CD14-positive monocyte (primary cell): ENCODE data around the gene CAMSAP2. TPM values are rescaled to one million over a fixed set of nuclear protein-coding genes. Genes with fewer than 3 reads are reported as not detected.

ENCODE experiments used
- DNase-seq, 3 donors: peaks; one replicate each; pipeline ENCODE4 v3.0.0-alpha.2; 2011 to 2022
- H2AFZ ChIP-seq: 2 replicates; pipeline ENCODE4 v1.6.0; 2012; ENCODE audit warnings: mild to moderate bottlenecking, low read depth, low read length, inconsistent platforms; ENCODE audit not compliant: insufficient read depth, poor library complexity, severe bottlenecking
- H3K27ac ChIP-seq, 2 donors: 1 replicate in 1 of 2; 2 replicates in 1 of 2; pipeline ENCODE4 v1.5.1; 2012 to 2013; ENCODE audit warnings: low read length in 2 of 2, control low read depth in 1 of 2, inconsistent platforms in 1 of 2, low read depth in 1 of 2, mild to moderate bottlenecking in 1 of 2
- H3K27me3 ChIP-seq, 2 donors: one replicate each; pipeline versions ENCODE4 v1.6.0 to v1.6.1; 2011 to 2013; ENCODE audit warnings: low read length in 2 of 2; ENCODE audit not compliant: control insufficient read depth in 2 of 2, insufficient read depth in 2 of 2
- H3K36me3 ChIP-seq, 2 donors: replicated peaks in 1 of 2; 1 replicate in 1 of 2; 2 replicates in 1 of 2; pipeline versions ENCODE4 v1.5.1 to v1.6.1; 2012 to 2013; ENCODE audit warnings: low read length in 2 of 2, control low read depth in 1 of 2, inconsistent platforms in 1 of 2, mild to moderate bottlenecking in 1 of 2; ENCODE audit not compliant: insufficient read depth in 2 of 2, control insufficient read depth in 1 of 2
- H3K4me1 ChIP-seq, 2 donors: 1 replicate in 1 of 2; 2 replicates in 1 of 2; pipeline versions ENCODE4 v1.5.1 to v1.6.1; 2012 to 2013; ENCODE audit warnings: low read length in 2 of 2, control low read depth in 1 of 2, inconsistent platforms in 1 of 2, mild to moderate bottlenecking in 1 of 2, moderate library complexity in 1 of 2; ENCODE audit not compliant: insufficient read depth in 2 of 2, control insufficient read depth in 1 of 2
- H3K4me2 ChIP-seq: replicated peaks from 2 replicates; pipeline ENCODE3; 2012; ENCODE audit warnings: low read length, moderate library complexity, mild to moderate bottlenecking; ENCODE audit not compliant: poor library complexity, severe bottlenecking; ENCODE audit errors: extremely low read depth
- H3K4me3 ChIP-seq, 3 experiments: fragments of 200-600 bp in 1 of 3; sonication (generic) in 1 of 3; replicated peaks in 1 of 3; 1 replicate in 2 of 3; 2 replicates in 1 of 3; pipeline ENCODE4 v1.5.1; 2011 to 2013; ENCODE audit warnings: low read length in 3 of 3, mild to moderate bottlenecking in 3 of 3, control low read depth in 2 of 3, low read depth in 2 of 3, inconsistent platforms in 1 of 3, moderate library complexity in 1 of 3
- H3K79me2 ChIP-seq: 2 replicates; pipeline ENCODE4 v1.6.0; 2012; ENCODE audit warnings: mild to moderate bottlenecking, control low read depth, inconsistent platforms, low read length, moderate library complexity; ENCODE audit not compliant: insufficient read depth
- H3K9ac ChIP-seq: 2 replicates; pipeline ENCODE4 v1.6.0; 2017; ENCODE audit warnings: low read length, mild to moderate bottlenecking; ENCODE audit not compliant: insufficient read depth, poor library complexity, severe bottlenecking
- H3K9me3 ChIP-seq, 2 donors: replicated peaks in 1 of 2; 1 replicate in 1 of 2; 2 replicates in 1 of 2; pipeline versions ENCODE4 v1.5.1 to v1.6.1; 2012 to 2013; ENCODE audit warnings: low read length in 2 of 2, control low read depth in 1 of 2; ENCODE audit not compliant: control insufficient read depth in 1 of 2, insufficient read depth in 1 of 2
- H4K20me1 ChIP-seq: 2 replicates; pipeline ENCODE4 v1.6.0; 2012; ENCODE audit warnings: mild to moderate bottlenecking, low read length, control low read depth, moderate library complexity; ENCODE audit not compliant: insufficient read depth
- H3K27ac Mint-ChIP-seq, 7 donors: one replicate each; pipeline ENCODE4 v1.8.0; 2020; ENCODE audit warnings: mild to moderate bottlenecking in 7 of 7, mixed read lengths in 7 of 7, moderate library complexity in 6 of 7, inconsistent platforms in 2 of 7
- H3K27me3 Mint-ChIP-seq, 3 donors: one replicate each; pipeline ENCODE4 v1.8.0; 2021 to 2022; ENCODE audit warnings: low read depth in 3 of 3, mild to moderate bottlenecking in 3 of 3, mixed read lengths in 3 of 3, moderate library complexity in 3 of 3, inconsistent platforms in 1 of 3
- H3K36me3 Mint-ChIP-seq, 2 donors: one replicate each; pipeline ENCODE4 v1.8.0; 2020; ENCODE audit warnings: mixed read lengths in 2 of 2, inconsistent platforms in 1 of 2, mild to moderate bottlenecking in 1 of 2
- H3K4me1 Mint-ChIP-seq: one replicate; pipeline ENCODE4 v1.8.0; 2020; ENCODE audit warnings: mild to moderate bottlenecking, mixed read lengths
- H3K4me3 Mint-ChIP-seq, 2 donors: one replicate each; pipeline ENCODE4 v1.8.0; 2020; ENCODE audit warnings: mild to moderate bottlenecking in 2 of 2, mixed read lengths in 2 of 2, moderate library complexity in 1 of 2
- H3K9me3 Mint-ChIP-seq, 7 donors: one replicate each; pipeline ENCODE4 v1.8.0; 2020 to 2022; ENCODE audit warnings: mixed read lengths in 7 of 7, mild to moderate bottlenecking in 6 of 7, moderate library complexity in 6 of 7, inconsistent platforms in 2 of 7
- CTCF ChIP-seq: fragments of 200-600 bp; IDR thresholded peaks from one replicate; pipeline ENCODE4 v1.8.0; 2022; ENCODE audit warnings: antibody characterized with exemption, mild to moderate bottlenecking
- WGBS: methylation state at CpG from one replicate; pipeline ENCODE4 v1.1.5; 2013; ENCODE audit warnings: missing lambda C conversion rate; ENCODE audit not compliant: insufficient coverage; 5-methylcytosine and 5-hydroxymethylcytosine counted together
- intact Hi-C, 2 donors: fragments of 100-400 bp; cut with micrococcal nuclease; formaldehyde crosslinking; loops; one replicate each; pipeline versions ENCODE4 v1.15.0 to v1.15.1; 2023
- polyA plus RNA-seq, 3 donors: library from polyadenylated mRNA; depleted of rRNA in 1 of 3; unstranded in 2 of 3; stranded (reverse) in 1 of 3; fragments of 300-500 nt in 2 of 3; fragments of >200 nt in 1 of 3; fragmentation: Illumina TruSeq in 2 of 3; gene quantifications; 1 replicate in 2 of 3; 2 replicates in 1 of 3; pipeline ENCODE4 v1.2.3, GENCODE V29; 2012 to 2021

CAMSAP2 gene
- polyA plus RNA-seq, 3 donors, result 0.89 to 1.3 (median 0.90) TPM

- peaks cover 0 to 12% (median 4%) of the 10 kb centered on the region in 7 donors for H3K9me3 Mint-ChIP-seq
- intact Hi-C loops, result no loop called here
- H3K27ac Mint-ChIP-seq, result no peak overlapping the region
- peaks cover 11 to 14% of the 10 kb centered on the region in 2 donors for H3K4me1 ChIP-seq
- H3K36me3 Mint-ChIP-seq, result peaks cover 5% of the 10 kb centered on the region in 2 donors
- H2AFZ ChIP-seq, result no peak overlapping the region
- H4K20me1 ChIP-seq, result no peaks in the 10 kb centered on the region
- H3K9me3 ChIP-seq, result no peaks in the 10 kb centered on the region
- no peak overlapping the region for H3K9ac ChIP-seq
- 83% methylated on average over 4 of the region's 5 CpGs for WGBS
- H3K4me3 ChIP-seq, result no peak overlapping the region
- no peaks in the 10 kb centered on the region for H3K79me2 ChIP-seq
- H3K4me2 ChIP-seq, result no peak overlapping the region
- no peak overlapping the region for H3K27ac ChIP-seq
- H3K4me3 Mint-ChIP-seq, result peak overlapping the region in 1 of 2 donors; percentile 35
- no peaks in the 10 kb centered on the region for H3K36me3 ChIP-seq
- no peak for TF ChIP-seq CTCF
- H3K27me3 ChIP-seq, result peaks cover 11 to 30% of the 10 kb centered on the region in 2 donors
- H3K4me1 Mint-ChIP-seq, result peaks cover 17% of the 10 kb centered on the region
- peaks cover 43 to 50% (median 49%) of the 10 kb centered on the region in 3 donors for H3K27me3 Mint-ChIP-seq
- DNase-seq, result no peak
These were observed 136.7 kb downstream of the CAMSAP2 start for GRCh38 chr1:200875416-200875815.

GRCh38 chr1:200877010-200877409 is 138.3 kb downstream of the CAMSAP2 start:
- DNase-seq, result no peak
- H3K4me3 Mint-ChIP-seq, result no peak overlapping the region
- no peaks in the 10 kb centered on the region for H3K36me3 ChIP-seq
- WGBS, result 89% methylated on average over 3 of the region's 3 CpGs
- peaks cover 11 to 14% of the 10 kb centered on the region in 2 donors for H3K4me1 ChIP-seq
- H3K27ac ChIP-seq, result no peak overlapping the region
- H3K4me1 Mint-ChIP-seq, result peaks cover 11% of the 10 kb centered on the region
- H3K9me3 Mint-ChIP-seq, result peaks cover 0 to 12% (median 4%) of the 10 kb centered on the region in 7 donors
- peaks cover 5% of the 10 kb centered on the region in 2 donors for H3K36me3 Mint-ChIP-seq
- H3K4me3 ChIP-seq, result no peak overlapping the region
- no peaks in the 10 kb centered on the region for H4K20me1 ChIP-seq
- H3K9ac ChIP-seq, result no peak overlapping the region
- H3K27ac Mint-ChIP-seq, result no peak overlapping the region
- no peaks in the 10 kb centered on the region for H3K79me2 ChIP-seq
- peaks cover 38 to 46% (median 46%) of the 10 kb centered on the region in 3 donors for H3K27me3 Mint-ChIP-seq
- no peaks in the 10 kb centered on the region for H3K9me3 ChIP-seq
- intact Hi-C loops, result no loop called here
- TF ChIP-seq CTCF, result no peak
- no peak overlapping the region for H2AFZ ChIP-seq
- H3K4me2 ChIP-seq, result no peak overlapping the region
- H3K27me3 ChIP-seq, result peaks cover 11 to 25% of the 10 kb centered on the region in 2 donors
